H9 (cell line): ENCODE measurements around the gene CCDC78. TPM values are rescaled to one million over a fixed set of nuclear protein-coding genes. Genes with fewer than 3 reads are reported as not detected.

Source experiments
- DNase-seq: peaks from one replicate; pipeline ENCODE4 v3.0.0-alpha.2; 2017
- H2AFZ ChIP-seq: one replicate; pipeline ENCODE4 v1.6.1; 2013; ENCODE audit warnings: mild to moderate bottlenecking, low read length, control low read depth, moderate library complexity
- H2AK5ac ChIP-seq: 2 replicates; pipeline ENCODE4 v1.6.1; 2013; ENCODE audit warnings: low read length, control low read depth, mixed read lengths; ENCODE audit not compliant: insufficient read length
- H2BK120ac ChIP-seq: one replicate; pipeline ENCODE4 v1.6.1; 2013; ENCODE audit warnings: low read depth, mild to moderate bottlenecking, low read length, control low read depth, inconsistent platforms; ENCODE audit not compliant: poor library complexity, severe bottlenecking
- H2BK12ac ChIP-seq: 2 replicates; pipeline ENCODE4 v1.6.1; 2013; ENCODE audit warnings: low read length, control low read depth, mixed read lengths, low read depth; ENCODE audit not compliant: insufficient read length
- H2BK15ac ChIP-seq: 2 replicates; pipeline ENCODE4 v1.6.1; 2013; ENCODE audit warnings: low read depth, low read length, control low read depth
- H2BK20ac ChIP-seq: one replicate; pipeline ENCODE4 v1.6.1; 2013; ENCODE audit warnings: low read depth, mild to moderate bottlenecking, low read length, control low read depth, inconsistent platforms; ENCODE audit not compliant: poor library complexity, severe bottlenecking
- H2BK5ac ChIP-seq: 2 replicates; pipeline ENCODE4 v1.6.1; 2013; ENCODE audit warnings: low read length, control low read depth, mixed read lengths; ENCODE audit not compliant: insufficient read length
- H3K14ac ChIP-seq: 2 replicates; pipeline ENCODE4 v1.6.1; 2013; ENCODE audit warnings: low read length, control low read depth; ENCODE audit not compliant: insufficient read depth
- H3K18ac ChIP-seq: 2 replicates; pipeline ENCODE4 v1.6.1; 2013; ENCODE audit warnings: low read depth, mild to moderate bottlenecking, mixed read lengths, low read length, control low read depth; ENCODE audit not compliant: insufficient read length
- H3K23ac ChIP-seq: 2 replicates; pipeline ENCODE4 v1.6.1; 2013; ENCODE audit warnings: low read length, control low read depth, mixed read lengths, low read depth; ENCODE audit not compliant: insufficient read length
- H3K23me2 ChIP-seq: 2 replicates; pipeline ENCODE4 v1.6.1; 2013; ENCODE audit warnings: low read depth, mild to moderate bottlenecking, mixed read lengths, low read length, control low read depth; ENCODE audit not compliant: insufficient read length, poor library complexity, severe bottlenecking
- H3K27ac ChIP-seq: 2 replicates; pipeline ENCODE4 v1.5.1; 2013; ENCODE audit warnings: low read length, control low read depth, mixed read lengths, low read depth; ENCODE audit not compliant: insufficient read length
- H3K27me3 ChIP-seq: 2 replicates; pipeline ENCODE4 v1.6.1; 2013; ENCODE audit warnings: low read length, control low read depth, inconsistent platforms; ENCODE audit not compliant: insufficient read depth
- H3K4ac ChIP-seq: 2 replicates; pipeline ENCODE4 v1.6.1; 2013; ENCODE audit warnings: low read depth, mild to moderate bottlenecking, control low read depth, inconsistent platforms, low read length, moderate library complexity
- H3K4me1 ChIP-seq: 2 replicates; pipeline ENCODE4 v1.6.1; 2013; ENCODE audit warnings: low read length, control low read depth, inconsistent platforms; ENCODE audit not compliant: insufficient read depth
- H3K4me2 ChIP-seq: 2 replicates; pipeline ENCODE4 v1.6.1; 2013; ENCODE audit warnings: low read length, control low read depth, mixed read lengths; ENCODE audit not compliant: insufficient read length, insufficient read depth
- H3K56ac ChIP-seq: 2 replicates; pipeline ENCODE4 v1.6.1; 2013; ENCODE audit warnings: low read depth, mild to moderate bottlenecking, mixed read lengths, low read length, control low read depth; ENCODE audit not compliant: insufficient read length
- H3K79me1 ChIP-seq: 2 replicates; pipeline ENCODE4 v1.6.1; 2013; ENCODE audit warnings: low read depth, mild to moderate bottlenecking, moderate library complexity, low read length, control low read depth, inconsistent platforms; ENCODE audit not compliant: insufficient read depth, poor library complexity, severe bottlenecking
- H3K79me2 ChIP-seq: 2 replicates; pipeline ENCODE4 v1.6.1; 2013; ENCODE audit warnings: low read length, control low read depth, inconsistent platforms; ENCODE audit not compliant: insufficient read depth
- H3K9ac ChIP-seq: 2 replicates; pipeline ENCODE4 v1.6.1; 2013; ENCODE audit warnings: low read length, control low read depth, mixed read lengths; ENCODE audit not compliant: insufficient read length; ENCODE audit errors: extremely low read depth
- H3K9me3 ChIP-seq: one replicate; pipeline ENCODE4 v1.6.1; 2013; ENCODE audit warnings: low read depth, low read length, inconsistent platforms; ENCODE audit not compliant: control insufficient read depth
- H3T11ph ChIP-seq: one replicate; pipeline ENCODE4 v1.6.1; 2013; ENCODE audit warnings: mild to moderate bottlenecking, low read length, control low read depth, inconsistent platforms
- H4K20me1 ChIP-seq: one replicate; pipeline ENCODE4 v1.6.1; 2013; ENCODE audit not compliant: control insufficient read depth, insufficient read length, insufficient read depth
- H4K5ac ChIP-seq: 2 replicates; pipeline ENCODE4 v1.6.1; 2013; ENCODE audit warnings: low read depth, mild to moderate bottlenecking, mixed read lengths, low read length, control low read depth; ENCODE audit not compliant: insufficient read length
- H4K8ac ChIP-seq: replicated peaks from 2 replicates; pipeline ENCODE4 v1.6.1; 2013; ENCODE audit warnings: low read length, control low read depth, mixed read lengths, low read depth; ENCODE audit not compliant: insufficient read length
- H4K91ac ChIP-seq: 2 replicates; pipeline ENCODE4 v1.6.1; 2013; ENCODE audit warnings: low read depth, mild to moderate bottlenecking, moderate library complexity, mixed read lengths, low read length, control low read depth; ENCODE audit not compliant: insufficient read length
- H3K27ac Mint-ChIP-seq, 3 experiments: 2 replicates in 2 of 3; 3 replicates in 1 of 3; pipeline ENCODE4 v1.8.0; 2020 to 2021; ENCODE audit warnings: mixed read lengths in 3 of 3, mild to moderate bottlenecking in 1 of 3, moderate library complexity in 1 of 3
- H3K27me3 Mint-ChIP-seq: 2 replicates; pipeline ENCODE4 v1.8.0; 2021; ENCODE audit warnings: low read depth, mild to moderate bottlenecking, moderate library complexity, mixed read lengths
- H3K36me3 Mint-ChIP-seq, 3 experiments: 2 replicates in 2 of 3; 3 replicates in 1 of 3; pipeline ENCODE4 v1.8.0; 2020 to 2021; ENCODE audit warnings: low read depth in 3 of 3, mixed read lengths in 3 of 3; ENCODE audit not compliant: insufficient read depth in 1 of 3
- H3K4me1 Mint-ChIP-seq, 2 experiments: 2 replicates each; pipeline ENCODE4 v1.8.0; 2020; ENCODE audit warnings: mixed read lengths in 2 of 2
- H3K4me3 Mint-ChIP-seq, 2 experiments: 2 replicates in 1 of 2; 3 replicates in 1 of 2; pipeline ENCODE4 v1.8.0; 2020 to 2021; ENCODE audit warnings: mild to moderate bottlenecking in 2 of 2, mixed read lengths in 2 of 2, moderate library complexity in 1 of 2
- H3K9me3 Mint-ChIP-seq, 2 experiments: 2 replicates in 1 of 2; 3 replicates in 1 of 2; pipeline ENCODE4 v1.8.0; 2020; ENCODE audit warnings: mild to moderate bottlenecking in 2 of 2, mixed read lengths in 2 of 2, moderate library complexity in 1 of 2
- CTCF ChIP-seq: fragments of 200-600 bp; sonication (generic); conservative IDR thresholded peaks from 3 replicates; pipeline ENCODE4 v1.8.0; 2021; ENCODE audit warnings: antibody characterized with exemption, mild to moderate bottlenecking
- WGBS: extraction: QIAGEN DNeasy Blood & Tissue Kit; methylation state at CpG from one replicate; pipeline ENCODE4 v1.1.7; 2013; ENCODE audit warnings: missing lambda C conversion rate, low lambda C conversion rate, mixed read lengths; ENCODE audit not compliant: insufficient read length; ENCODE audit errors: extremely low coverage; 5-methylcytosine and 5-hydroxymethylcytosine counted together
- total RNA-seq: library from RNA; stranded (reverse); gene quantifications from 2 replicates; pipeline ENCODE4 v1.2.1, GENCODE V29; 2021

Gene CCDC78
- total RNA-seq, 1 experiment from 2014 or later, result 12.1 TPM

GRCh38 chr16:674214-674881, 51.9 kb downstream of the CCDC78 start:
- H2BK15ac ChIP-seq, result no peak overlapping the region
- H3K14ac ChIP-seq, result no peak overlapping the region
- H4K20me1 ChIP-seq, result no peaks in the 10 kb centered on the region
- H4K91ac ChIP-seq, result no peak overlapping the region
- no peaks in the 10 kb centered on the region for H3K9me3 ChIP-seq
- Mint-ChIP-seq H3K27ac (no peak overlapping the region; a peak in 1 of 7 replicates), H3K27me3 (peaks cover 3% of the 10 kb centered on the region; the same call in 1 of the 2 replicates), H3K4me3 (peak overlapping the region in 1 of 2 experiments; percentile 69; a peak in 1 of 5 replicates), H3K9me3 (no peaks in the 10 kb centered on the region), H3K36me3 (peaks cover 11 to 25% (median 23%) of the 10 kb centered on the region in 3 experiments; a peak in 6 of 7 replicates), H3K4me1 (peaks cover 14 to 21% of the 10 kb centered on the region in 2 experiments)
- no peak overlapping the region for H2BK120ac ChIP-seq
- H2BK5ac ChIP-seq, result no peak overlapping the region
- peaks cover 7% of the 10 kb centered on the region for H3K23me2 ChIP-seq
- no peaks in the 10 kb centered on the region for H3K79me2 ChIP-seq
- WGBS, result no CpG with 5 or more reads among the region's 22 CpGs
- H3K4me1 ChIP-seq, result no peaks in the 10 kb centered on the region
- no peak overlapping the region for H3T11ph ChIP-seq
- no peak overlapping the region for H3K23ac ChIP-seq
- H3K4me2 ChIP-seq, result no peak overlapping the region
- no peak overlapping the region for H4K8ac ChIP-seq
- TF ChIP-seq CTCF, result no peak
- no peak overlapping the region for H2AK5ac ChIP-seq
- H3K18ac ChIP-seq, result no peak overlapping the region
- H3K27me3 ChIP-seq, result no peaks in the 10 kb centered on the region
- H3K4ac ChIP-seq, result no peak overlapping the region
- no peak overlapping the region for H2BK12ac ChIP-seq
- no peaks in the 10 kb centered on the region for H3K79me1 ChIP-seq
- no peak overlapping the region for H2AFZ ChIP-seq
- no peak overlapping the region for H3K9ac ChIP-seq
- no peak overlapping the region for H4K5ac ChIP-seq
- H3K56ac ChIP-seq, result no peak overlapping the region
- no peak overlapping the region for H3K27ac ChIP-seq
- DNase-seq, result no peak
- no peak overlapping the region for H2BK20ac ChIP-seq
